HFF-Myc (cell line): ENCODE results near the gene GREM2.

Source experiments
- DNase-seq: peaks from one replicate; pipeline ENCODE4 v3.0.0-alpha.2; 2011; ENCODE audit warnings: low read depth; ENCODE audit errors: extremely low read depth
- H3K4me3 ChIP-seq: replicated peaks from 2 replicates; pipeline ENCODE4 v1.5.1; 2011; ENCODE audit warnings: low read depth, mild to moderate bottlenecking, control low read depth, low read length
- CTCF ChIP-seq: IDR thresholded peaks from 2 replicates; pipeline ENCODE4 v1.5.1; 2012; ENCODE audit warnings: mild to moderate bottlenecking, low read depth, low read length, control low read depth; ENCODE audit errors: missing control alignments

The GREM2 gene

GRCh38 chr1:240611228-240611618, 732 bp downstream of the GREM2 start:
- no peak for DNase-seq

DNA sequence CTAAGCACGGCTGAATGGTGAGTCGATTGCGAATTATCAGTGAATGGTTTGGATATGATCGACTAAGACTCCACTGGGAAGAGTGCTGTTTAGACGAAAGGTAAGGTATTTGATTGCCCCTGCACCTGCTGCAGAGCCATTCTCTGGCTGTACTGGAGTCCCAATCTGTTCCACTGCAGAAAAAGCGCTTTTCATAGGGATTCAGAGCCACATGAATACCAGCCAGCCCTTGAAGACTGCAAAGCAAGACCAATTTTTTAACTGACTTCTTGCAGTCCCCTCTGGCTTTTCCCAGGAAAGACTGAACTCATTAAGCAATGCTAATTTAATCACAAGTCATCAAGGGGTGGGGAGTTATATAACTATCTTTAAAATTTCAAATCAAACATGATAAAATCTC, 1.3 kb downstream of the GREM2 start:
- H3K4me3 ChIP-seq = 0 out of 2 replicates have a peak overlapping the region, but pooled peaks have one; percentile 4
- TF ChIP-seq CTCF = no peak

More at GRCh38 chr1:240611228-240611618, 732 bp downstream of the GREM2 start:
- no peak for TF ChIP-seq CTCF
- peak overlapping the region; percentile 64 for H3K4me3 ChIP-seq

GRCh38 chr1:240609527-240610060, 2.4 kb downstream of the GREM2 start:
- no peak for TF ChIP-seq CTCF
- DNase-seq = no peak
- H3K4me3 ChIP-seq = no peak overlapping the region

More for the DNA sequence above, 1.3 kb downstream of the GREM2 start:
- DNase-seq = no peak

DNA sequence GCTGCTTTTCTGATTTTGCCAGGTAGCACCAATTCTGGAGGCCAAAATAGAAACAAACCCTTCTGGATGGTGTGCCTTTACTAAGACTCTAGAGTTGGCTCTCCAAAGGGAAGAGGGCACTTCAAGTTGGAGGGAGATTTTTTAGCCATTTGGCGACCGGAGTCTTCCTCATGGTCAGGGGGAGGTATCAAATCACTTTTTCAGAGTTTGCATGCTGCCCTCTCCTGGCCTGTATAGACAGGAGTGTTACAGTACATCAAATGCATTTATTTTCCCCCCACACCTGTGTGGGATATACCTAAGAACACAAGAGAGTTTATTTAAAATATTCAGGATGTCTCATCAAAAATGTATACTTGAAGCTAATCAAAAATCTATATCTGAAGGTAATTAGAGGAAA, 3.2 kb downstream of the GREM2 start:
- TF ChIP-seq CTCF = peak; percentile 42
- no peak overlapping the region for H3K4me3 ChIP-seq
- no peak for DNase-seq

- no peak for DNase-seq
- no peak for TF ChIP-seq CTCF
- H3K4me3 ChIP-seq = no peak overlapping the region
Observed at GRCh38 chr1:240607006-240607405, 4.9 kb downstream of the GREM2 start.

GRCh38 chr1:240602189-240602588, 9.8 kb downstream of the GREM2 start:
- no peak overlapping the region for H3K4me3 ChIP-seq
- DNase-seq = no peak
- TF ChIP-seq CTCF = no peak

GRCh38 chr1:240599830-240600229, 12.1 kb downstream of the GREM2 start:
- DNase-seq = no peak
- no peak for TF ChIP-seq CTCF
- H3K4me3 ChIP-seq = no peak overlapping the region
